Measurements from ENCODE around the gene PNPO.

DNA sequence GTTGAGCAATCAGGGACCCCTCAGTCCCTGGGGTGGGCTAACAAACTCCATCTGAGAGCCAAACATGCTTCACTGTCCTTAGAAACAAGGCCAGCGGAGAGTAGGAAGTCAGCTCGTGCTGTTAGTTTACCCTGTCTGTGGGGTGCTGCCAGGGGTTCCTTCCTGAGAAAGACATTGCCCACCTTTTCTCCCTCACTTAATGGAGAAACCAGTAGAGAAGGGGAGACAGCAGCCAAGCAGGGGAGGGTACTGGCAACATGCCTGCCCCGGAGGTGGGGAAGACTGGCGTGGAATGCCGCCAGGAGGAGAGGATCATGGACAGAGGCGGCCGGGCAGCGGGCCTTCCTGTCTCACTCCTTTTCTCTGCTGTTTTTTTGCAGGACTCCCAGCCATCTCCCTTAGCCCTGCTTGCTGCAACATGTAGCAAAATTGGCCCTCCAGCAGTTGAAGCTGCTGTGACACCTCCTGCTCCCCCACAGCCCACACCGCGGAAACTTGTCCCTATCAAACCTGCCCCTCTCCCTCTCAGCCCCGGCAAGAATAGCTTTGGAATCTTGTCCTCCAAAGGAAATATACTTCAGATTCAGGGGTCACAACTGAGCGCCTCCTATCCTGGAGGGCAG, 25.5 kb upstream of the PNPO start:
- TF ChIP-seq EZH2 (IDR thresholded peaks at IDR 0.05; ENCODE audit: borderline replicate concordance, low read depth, low read length, severe bottlenecking): no peak
- TF ChIP-seq CTCF (IDR thresholded peaks at IDR 0.05; ENCODE audit: borderline replicate concordance, extremely low read depth, low read length, poor library complexity, severe bottlenecking): no peak
